Type B pancreatic cell (in vitro differentiated cells): ENCODE data around the gene IRF7. TPM values are rescaled to one million over a fixed set of nuclear protein-coding genes. Genes with fewer than 3 reads are reported as not detected.

Experiments used
- DNase-seq: peaks from one replicate; pipeline ENCODE4 v3.0.0; 2021; ENCODE audit warnings: mixed read lengths; ENCODE audit not compliant: unreplicated experiment; ENCODE audit errors: extremely low spot score
- H3K27ac Mint-ChIP-seq: 2 replicates; pipeline ENCODE4 v1.8.0; 2021; ENCODE audit warnings: mild to moderate bottlenecking, mixed read lengths
- H3K27me3 Mint-ChIP-seq: 2 replicates; pipeline ENCODE4 v1.8.0; 2021; ENCODE audit warnings: mixed read lengths
- H3K36me3 Mint-ChIP-seq: 2 replicates; pipeline ENCODE4 v1.8.0; 2021; ENCODE audit warnings: mixed read lengths
- H3K4me1 Mint-ChIP-seq: one replicate; pipeline ENCODE4 v1.8.0; 2021; ENCODE audit warnings: mixed read lengths; ENCODE audit not compliant: unreplicated experiment
- H3K4me3 Mint-ChIP-seq: 2 replicates; pipeline ENCODE4 v1.8.0; 2021; ENCODE audit warnings: mild to moderate bottlenecking, mixed read lengths
- H3K9me3 Mint-ChIP-seq: 2 replicates; pipeline ENCODE4 v1.8.0; 2021; ENCODE audit warnings: mixed read lengths
- CTCF ChIP-seq: fragments of 200-600 bp; sonication (generic); conservative IDR thresholded peaks from 2 replicates; pipeline ENCODE4 v1.5.0; 2021; ENCODE audit warnings: antibody characterized with exemption, mild to moderate bottlenecking
- total RNA-seq: library from RNA; stranded (reverse); gene quantifications from 2 replicates; pipeline ENCODE4 v1.2.1, GENCODE V29; 2021; ENCODE audit warnings: low replicate concordance

Gene IRF7
- total RNA-seq, 1 donor from 2014 or later = 16.4 TPM

DNA sequence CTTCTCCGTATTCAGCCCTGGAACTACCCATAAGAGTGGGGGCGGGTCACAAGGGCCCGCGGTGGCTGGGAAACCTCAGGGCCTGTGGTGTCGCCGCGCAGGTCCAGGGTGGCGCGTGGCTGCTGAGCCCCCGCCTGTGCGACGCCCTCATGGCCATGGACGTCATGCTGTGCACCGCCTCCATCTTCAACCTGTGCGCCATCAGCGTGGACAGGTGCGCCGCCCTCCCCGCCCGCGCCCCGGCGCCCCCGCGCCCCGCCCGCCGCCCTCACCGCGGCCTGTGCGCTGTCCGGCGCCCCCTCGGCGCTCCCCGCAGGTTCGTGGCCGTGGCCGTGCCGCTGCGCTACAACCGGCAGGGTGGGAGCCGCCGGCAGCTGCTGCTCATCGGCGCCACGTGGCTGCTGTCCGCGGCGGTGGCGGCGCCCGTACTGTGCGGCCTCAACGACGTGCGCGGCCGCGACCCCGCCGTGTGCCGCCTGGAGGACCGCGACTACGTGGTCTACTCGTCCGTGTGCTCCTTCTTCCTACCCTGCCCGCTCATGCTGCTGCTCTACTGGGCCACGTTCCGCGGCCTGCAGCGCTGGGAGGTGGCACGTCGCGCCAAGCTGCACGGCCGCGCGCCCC lies 23.7 kb upstream of the IRF7 start:
- Mint-ChIP-seq H3K36me3 (no peaks in the 10 kb centered on the region), H3K27me3 (peaks cover 51% of the 10 kb centered on the region), H3K4me3 (no peak overlapping the region), H3K27ac (no peak overlapping the region), H3K9me3 (no peaks in the 10 kb centered on the region), H3K4me1 (no peaks in the 10 kb centered on the region)
- no peak for DNase-seq
- TF ChIP-seq CTCF = no peak

DNA sequence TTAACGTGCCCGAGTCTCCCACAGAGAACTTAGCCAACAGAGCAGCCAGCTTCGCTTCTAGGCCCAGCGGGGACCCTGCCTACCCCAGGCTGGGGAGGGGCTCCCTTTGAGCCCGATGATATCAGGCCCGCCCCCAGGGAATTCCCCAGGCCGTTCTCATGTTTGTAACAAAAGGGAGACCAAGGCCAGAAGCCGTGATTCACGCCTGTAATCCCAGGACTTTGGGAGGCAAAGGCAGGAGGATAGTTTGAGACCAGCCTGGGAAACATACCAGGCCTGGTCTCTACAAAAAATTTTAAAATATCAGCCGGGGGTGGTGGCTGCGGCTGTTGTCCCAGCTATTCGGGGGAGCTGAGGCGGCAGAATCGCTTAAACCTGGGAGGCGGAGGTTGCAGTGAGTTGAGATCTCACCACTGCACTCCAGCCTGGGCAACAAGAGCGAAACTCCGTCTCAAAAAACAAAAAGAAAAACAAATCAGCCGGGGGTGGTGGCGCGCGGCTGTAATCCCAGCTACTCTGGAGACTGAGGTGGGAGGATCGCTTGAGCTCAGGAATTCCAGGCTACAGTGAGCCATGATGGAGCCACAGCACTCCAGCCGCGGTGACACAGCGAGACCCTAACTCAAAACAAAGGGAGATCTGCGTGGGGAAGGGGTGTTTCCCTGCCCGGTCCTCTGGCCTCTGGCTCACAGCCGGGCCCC lies 23.0 kb upstream of the IRF7 start:
- no peak for DNase-seq
- Mint-ChIP-seq H3K27ac (peak overlapping the region; percentile 29), H3K36me3 (no peaks in the 10 kb centered on the region), H3K4me1 (no peaks in the 10 kb centered on the region), H3K9me3 (no peaks in the 10 kb centered on the region), H3K4me3 (peak overlapping the region; percentile 74), H3K27me3 (peaks cover 51% of the 10 kb centered on the region)
- TF ChIP-seq CTCF = no peak

DNA sequence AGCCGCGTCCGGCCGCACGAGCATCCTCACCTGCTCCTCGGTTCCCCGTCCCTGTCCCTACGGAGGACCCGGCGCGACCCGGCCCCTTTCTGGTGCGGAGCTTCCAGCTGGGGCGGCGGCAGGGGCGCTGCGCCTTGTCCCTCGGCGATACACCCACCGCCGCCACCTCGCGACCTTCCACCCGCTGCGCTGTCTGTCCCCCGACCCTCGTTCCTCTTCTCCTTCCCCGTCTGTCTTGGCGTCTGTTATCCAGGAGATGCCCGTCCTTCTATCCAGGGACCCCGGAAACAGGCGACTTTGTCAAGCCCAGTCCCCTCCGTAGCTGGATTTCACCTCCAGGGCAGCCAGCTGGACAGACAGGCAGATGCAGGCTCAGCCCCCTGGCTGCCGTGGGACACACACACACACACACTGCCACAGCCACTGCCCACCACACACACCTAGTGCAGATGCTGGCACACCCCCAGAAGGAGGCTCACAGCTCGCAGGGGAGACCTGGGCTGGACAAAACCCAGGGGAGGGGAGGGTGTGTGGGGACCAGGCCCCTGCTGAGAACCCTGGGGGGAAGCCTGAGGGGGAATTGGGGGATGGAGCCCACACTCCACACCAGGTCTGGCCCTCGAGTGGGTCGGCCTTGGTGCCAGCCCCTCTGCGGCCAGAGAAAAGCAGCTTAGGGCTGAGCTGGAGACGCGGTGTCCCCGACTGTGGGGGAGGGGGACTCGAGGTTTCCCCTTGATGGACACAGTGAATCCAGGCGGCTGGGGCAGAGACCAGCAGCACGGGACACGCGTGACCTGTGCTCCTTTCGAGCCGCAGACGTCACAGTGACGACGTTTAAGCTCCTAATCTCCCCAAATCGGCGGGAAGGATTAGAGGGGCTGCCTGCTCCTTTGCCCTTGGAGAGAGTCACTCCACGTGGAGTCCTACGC lies 22.1 kb upstream of the IRF7 start:
- H3K36me3 Mint-ChIP-seq = no peaks in the 10 kb centered on the region
- no peak overlapping the region for H3K27ac Mint-ChIP-seq
- no peaks in the 10 kb centered on the region for H3K4me1 Mint-ChIP-seq
- no peaks in the 10 kb centered on the region for H3K9me3 Mint-ChIP-seq
- H3K27me3 Mint-ChIP-seq = peaks cover 51% of the 10 kb centered on the region
- H3K4me3 Mint-ChIP-seq = peak overlapping the region; percentile 74
- no peak for TF ChIP-seq CTCF
- no peak for DNase-seq

DNA sequence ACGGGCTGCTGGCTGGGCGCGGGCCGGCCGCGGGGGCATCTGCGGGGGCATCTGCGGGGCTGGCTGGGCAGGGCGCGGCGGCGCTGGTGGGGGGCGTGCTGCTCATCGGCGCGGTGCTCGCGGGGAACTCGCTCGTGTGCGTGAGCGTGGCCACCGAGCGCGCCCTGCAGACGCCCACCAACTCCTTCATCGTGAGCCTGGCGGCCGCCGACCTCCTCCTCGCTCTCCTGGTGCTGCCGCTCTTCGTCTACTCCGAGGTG lies 21.5 kb upstream of the IRF7 start:
- no peaks in the 10 kb centered on the region for H3K9me3 Mint-ChIP-seq
- peaks cover 51% of the 10 kb centered on the region for H3K27me3 Mint-ChIP-seq
- H3K27ac Mint-ChIP-seq = no peak overlapping the region
- no peaks in the 10 kb centered on the region for H3K36me3 Mint-ChIP-seq
- peak overlapping the region; percentile 74 for H3K4me3 Mint-ChIP-seq
- DNase-seq = no peak
- TF ChIP-seq CTCF = no peak
- no peaks in the 10 kb centered on the region for H3K4me1 Mint-ChIP-seq

- no peak for DNase-seq
These were observed 21.0 kb upstream of the IRF7 start, which contains the start of gene DRD4 for GRCh38 chr11:636511-637332. TSS of gene DRD4 (plus strand) at chr11:637269. CDS start at chr11:637305, 36 bp downstream.

More at GRCh38 chr11:636511-637332, 21.0 kb upstream of the IRF7 start, which contains the start of gene DRD4:
- Mint-ChIP-seq H3K9me3 (no peaks in the 10 kb centered on the region), H3K27me3 (peaks cover 51% of the 10 kb centered on the region), H3K36me3 (no peaks in the 10 kb centered on the region), H3K27ac (no peak within 1 kb of the TSS), H3K4me1 (no peaks in the 10 kb centered on the region), H3K4me3 (peak within 1 kb of the TSS; percentile 74)
- TF ChIP-seq CTCF = no peak
